GM12878 (cell line): ENCODE data around the gene ZNF148.

ENCODE experiments used
- BRCA1 ChIP-seq: IDR thresholded peaks from 2 replicates; pipeline ENCODE4 v1.6.1; 2011; ENCODE audit warnings: low read depth, low read length, improper control_type of control experiment
- GABPA ChIP-seq: IDR thresholded peaks from 2 replicates; pipeline ENCODE4 v1.6.1; 2014; ENCODE audit warnings: antibody characterized with exemption, low read depth, mild to moderate bottlenecking, inconsistent platforms
- HDAC2 ChIP-seq: fragments of 200-600 bp; sonication (generic); IDR thresholded peaks from 2 replicates; pipeline ENCODE4 v1.6.1; 2017
- JUNB ChIP-seq: IDR thresholded peaks from 2 replicates; pipeline ENCODE4 v1.6.1; 2016; ENCODE audit warnings: antibody characterized with exemption, mild to moderate bottlenecking
- NFYB ChIP-seq: IDR thresholded peaks from 2 replicates; pipeline ENCODE4 v1.6.1; 2011; ENCODE audit warnings: low read depth, mild to moderate bottlenecking, low read length, improper control_type of control experiment, moderate library complexity; ENCODE audit not compliant: insufficient read depth
- POLR2AphosphoS5 ChIP-seq: IDR thresholded peaks from 2 replicates; pipeline ENCODE4 v1.6.1; 2011; ENCODE audit warnings: mild to moderate bottlenecking, low read length, inconsistent platforms
- RAD21 ChIP-seq: IDR thresholded peaks from 2 replicates; pipeline ENCODE4 v1.6.1; 2011; ENCODE audit warnings: mild to moderate bottlenecking, low read depth, low read length, moderate library complexity; ENCODE audit not compliant: insufficient read depth
- RFX5 ChIP-seq: IDR thresholded peaks from 2 replicates; pipeline ENCODE4 v1.6.1; 2011; ENCODE audit warnings: low read depth, low read length, improper control_type of control experiment
- TAF1 ChIP-seq: IDR thresholded peaks from 2 replicates; pipeline ENCODE4 v1.6.1; 2011; ENCODE audit warnings: mild to moderate bottlenecking, low read depth, low read length, borderline replicate concordance
- ZNF207 ChIP-seq: fragments of 450-650 bp; IDR thresholded peaks from 2 replicates; pipeline ENCODE4 v1.6.1; 2014; ENCODE audit warnings: antibody characterized with exemption, mild to moderate bottlenecking, borderline replicate concordance
- ZSCAN29 ChIP-seq: fragments of 450-650 bp; IDR thresholded peaks from 2 replicates; pipeline ENCODE4 v1.6.1; 2017; ENCODE audit warnings: mild to moderate bottlenecking, moderate library complexity
- TF ChIP-seq, protein P1 (sequence below), 3 experiments: IDR thresholded peaks in 2 of 3; conservative IDR thresholded peaks in 1 of 3; 2 replicates each; pipeline ENCODE4 v1.5.1; 2011; ENCODE audit warnings: low read depth in 3 of 3, low read length in 3 of 3, mild to moderate bottlenecking in 3 of 3, control low read depth in 2 of 3, moderate library complexity in 2 of 3, inconsistent platforms in 1 of 3, mixed read lengths in 1 of 3; ENCODE audit not compliant: control insufficient read depth in 2 of 3, insufficient read depth in 1 of 3; ENCODE audit errors: extremely low read depth in 1 of 3
- TF ChIP-seq, protein P2 (sequence below): IDR thresholded peaks from 2 replicates; pipeline ENCODE4 v1.6.1; 2011; ENCODE audit warnings: low read depth, low read length, improper control_type of control experiment, borderline replicate concordance

DNA sequence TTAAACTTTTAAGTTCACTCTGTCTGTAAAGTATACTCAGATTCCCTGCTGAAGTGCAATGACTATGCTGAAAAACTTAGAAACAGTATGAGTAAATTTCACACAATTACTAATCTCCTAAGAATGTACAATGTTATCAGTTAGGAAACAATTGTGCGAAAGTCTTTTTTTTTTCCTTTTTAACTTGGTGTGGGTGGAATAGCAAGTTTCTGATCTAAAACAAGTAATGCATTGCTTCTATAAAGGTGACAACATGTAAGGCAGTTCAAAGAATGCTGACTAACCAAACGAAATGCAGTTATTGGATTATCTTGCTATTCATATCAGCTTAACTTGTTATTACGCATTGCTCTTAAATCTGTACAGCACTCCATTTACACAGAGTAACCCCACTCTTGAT, 143.2 kb downstream of the ZNF148 start:
- TF ChIP-seq GABPA = 0 out of 2 replicates have a peak, but pooled peaks have one; percentile 17
- TF ChIP-seq RFX5 = no peak
- TF ChIP-seq, protein P1, sequence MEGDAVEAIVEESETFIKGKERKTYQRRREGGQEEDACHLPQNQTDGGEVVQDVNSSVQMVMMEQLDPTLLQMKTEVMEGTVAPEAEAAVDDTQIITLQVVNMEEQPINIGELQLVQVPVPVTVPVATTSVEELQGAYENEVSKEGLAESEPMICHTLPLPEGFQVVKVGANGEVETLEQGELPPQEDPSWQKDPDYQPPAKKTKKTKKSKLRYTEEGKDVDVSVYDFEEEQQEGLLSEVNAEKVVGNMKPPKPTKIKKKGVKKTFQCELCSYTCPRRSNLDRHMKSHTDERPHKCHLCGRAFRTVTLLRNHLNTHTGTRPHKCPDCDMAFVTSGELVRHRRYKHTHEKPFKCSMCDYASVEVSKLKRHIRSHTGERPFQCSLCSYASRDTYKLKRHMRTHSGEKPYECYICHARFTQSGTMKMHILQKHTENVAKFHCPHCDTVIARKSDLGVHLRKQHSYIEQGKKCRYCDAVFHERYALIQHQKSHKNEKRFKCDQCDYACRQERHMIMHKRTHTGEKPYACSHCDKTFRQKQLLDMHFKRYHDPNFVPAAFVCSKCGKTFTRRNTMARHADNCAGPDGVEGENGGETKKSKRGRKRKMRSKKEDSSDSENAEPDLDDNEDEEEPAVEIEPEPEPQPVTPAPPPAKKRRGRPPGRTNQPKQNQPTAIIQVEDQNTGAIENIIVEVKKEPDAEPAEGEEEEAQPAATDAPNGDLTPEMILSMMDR (IDR thresholded peaks at IDR 0.05 in 2 of 3, conservative IDR thresholded peaks at IDR 0.05 in 1 of 3; ENCODE audit: control insufficient read depth in 2 of 3, extremely low read depth in 1 of 3, insufficient read depth in 1 of 3, low read depth in 3 of 3, low read length in 3 of 3) = no peak
- no peak for TF ChIP-seq HDAC2
- TF ChIP-seq BRCA1 = no peak
- TF ChIP-seq, protein P2, sequence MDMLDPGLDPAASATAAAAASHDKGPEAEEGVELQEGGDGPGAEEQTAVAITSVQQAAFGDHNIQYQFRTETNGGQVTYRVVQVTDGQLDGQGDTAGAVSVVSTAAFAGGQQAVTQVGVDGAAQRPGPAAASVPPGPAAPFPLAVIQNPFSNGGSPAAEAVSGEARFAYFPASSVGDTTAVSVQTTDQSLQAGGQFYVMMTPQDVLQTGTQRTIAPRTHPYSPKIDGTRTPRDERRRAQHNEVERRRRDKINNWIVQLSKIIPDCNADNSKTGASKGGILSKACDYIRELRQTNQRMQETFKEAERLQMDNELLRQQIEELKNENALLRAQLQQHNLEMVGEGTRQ = no peak
- TF ChIP-seq RAD21 = no peak
- no peak for TF ChIP-seq POLR2AphosphoS5
- TF ChIP-seq JUNB = peak; percentile 83
- TF ChIP-seq ZSCAN29 = no peak
- TF ChIP-seq NFYB = no peak
- no peak for TF ChIP-seq ZNF207
- TF ChIP-seq TAF1 = no peak
